HG03378 (cell line): ENCODE measurements around the gene APBA2.
"Not testable (repeated sequence)": the region's sequence is repeated elsewhere in the genome, so short reads cannot be mapped to it uniquely, and the experiment has no call there.

Experiments used
- ATAC-seq: cut with Tn5 transposase; IDR thresholded peaks from one replicate; pipeline ENCODE4 v1.9.1; 2021; ENCODE audit warnings: mild to moderate bottlenecking, moderate library complexity; ENCODE audit not compliant: unreplicated experiment

The APBA2 gene

DNA sequence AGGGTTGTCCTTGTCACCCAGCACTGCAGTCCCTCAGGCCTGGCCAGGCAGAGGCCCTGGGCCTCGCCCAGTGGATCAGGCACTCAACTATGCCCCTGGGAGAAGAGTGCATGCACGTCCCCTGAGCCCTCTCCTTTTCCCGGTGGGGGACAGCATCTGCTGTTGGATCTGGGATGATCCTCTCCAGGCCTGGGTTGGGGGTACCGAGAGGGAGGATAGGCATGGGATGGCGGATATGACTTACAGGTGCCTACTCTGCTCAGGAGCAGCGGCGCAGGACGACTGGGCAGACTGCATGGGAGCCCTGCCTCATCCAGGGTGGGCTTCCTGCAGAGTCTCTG, 9.0 kb upstream of the APBA2 start:
- no peak for ATAC-seq

DNA sequence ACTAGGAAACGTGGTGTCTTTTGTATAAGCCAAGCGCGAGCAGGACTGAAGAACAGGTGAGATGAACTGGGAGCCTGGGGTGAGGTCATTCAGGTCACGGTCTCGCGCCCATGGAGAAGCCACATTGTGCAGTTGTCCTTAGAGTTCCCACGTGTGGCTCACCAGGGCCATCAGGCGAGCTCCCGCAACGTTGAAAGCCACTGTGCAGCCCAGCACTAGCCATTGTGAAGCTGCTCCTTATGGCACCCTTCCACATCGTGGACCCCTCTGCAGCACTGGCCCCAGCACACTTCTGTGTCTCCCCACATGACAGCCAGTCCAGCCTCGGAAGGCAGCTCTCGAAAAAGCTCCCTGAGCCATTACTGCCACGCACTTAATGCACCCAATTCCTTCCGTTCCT, 7.6 kb upstream of the APBA2 start:
- ATAC-seq: no peak

- no peak for ATAC-seq
These were observed 6.2 kb upstream of the APBA2 start for GRCh38 chr15:28879551-28879950.

- no peak for ATAC-seq
These were observed 5.1 kb upstream of the APBA2 start for GRCh38 chr15:28880680-28881079.

DNA sequence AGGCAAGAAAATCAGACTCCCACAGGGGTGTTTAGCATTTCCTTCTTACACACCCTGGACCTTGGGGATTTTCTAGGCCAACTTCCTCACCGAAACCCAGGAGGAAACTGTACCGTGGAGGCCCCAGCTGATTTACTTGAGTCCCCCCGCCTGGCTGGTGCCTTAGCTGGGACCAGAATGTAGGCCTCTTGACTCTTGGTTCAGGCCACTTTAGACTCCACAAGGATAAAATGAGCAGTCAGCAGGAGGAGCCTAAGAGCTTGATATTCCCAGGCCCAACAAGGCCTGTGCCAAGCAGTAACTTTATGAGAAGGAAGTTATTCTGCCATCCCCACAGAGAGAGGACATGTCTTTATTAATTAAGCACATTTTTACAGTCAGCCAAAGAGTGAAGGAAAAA, 4.6 kb upstream of the APBA2 start:
- ATAC-seq: no peak

DNA sequence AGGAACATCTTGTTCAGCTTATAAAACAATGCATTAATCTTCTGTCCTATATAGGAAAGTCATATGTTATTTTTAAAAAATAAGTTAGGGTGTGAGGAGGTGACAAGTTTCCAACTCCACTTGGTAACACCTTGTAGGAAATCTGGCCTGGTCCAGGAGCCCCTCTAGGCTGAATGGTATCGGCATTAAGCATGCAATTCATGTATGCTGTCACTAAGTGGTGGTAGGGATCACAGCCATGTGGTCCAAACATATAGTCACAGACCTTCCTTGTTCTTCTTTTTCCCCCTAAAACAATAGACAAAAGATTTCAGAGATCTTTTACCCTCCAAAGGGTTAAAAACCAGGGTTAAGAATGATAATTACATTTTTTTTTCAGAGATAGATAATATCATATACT, 4.2 kb upstream of the APBA2 start:
- no peak for ATAC-seq

- no peak for ATAC-seq
These were observed 1.4 kb upstream of the APBA2 start for GRCh38 chr15:28884151-28884940.

DNA sequence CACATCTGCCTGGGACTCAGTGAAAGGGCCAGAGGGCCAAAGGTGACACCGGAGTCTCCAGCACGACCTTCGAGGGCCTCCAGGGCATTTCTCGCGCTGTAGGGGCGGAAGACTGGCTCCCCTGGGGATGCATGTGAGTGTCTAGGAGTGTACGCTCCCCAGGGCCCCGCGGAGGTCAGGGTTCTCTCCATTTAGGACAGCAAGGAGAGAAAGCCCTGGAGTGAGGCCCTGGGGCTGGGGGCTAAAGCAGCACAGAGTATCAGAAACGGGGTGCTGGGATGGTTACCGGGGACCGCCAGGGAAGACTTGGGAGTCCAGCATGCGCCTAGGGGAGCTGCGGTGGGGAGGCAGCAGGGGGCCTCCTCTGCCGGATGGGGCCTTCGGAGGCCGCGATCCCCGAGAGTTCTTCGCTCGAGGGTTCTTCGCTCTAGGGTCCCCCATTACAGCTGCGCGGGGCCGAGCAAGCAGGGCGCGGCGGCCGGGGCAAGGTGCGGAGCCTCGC, 595 bp upstream of the APBA2 start:
- no peak for ATAC-seq

DNA sequence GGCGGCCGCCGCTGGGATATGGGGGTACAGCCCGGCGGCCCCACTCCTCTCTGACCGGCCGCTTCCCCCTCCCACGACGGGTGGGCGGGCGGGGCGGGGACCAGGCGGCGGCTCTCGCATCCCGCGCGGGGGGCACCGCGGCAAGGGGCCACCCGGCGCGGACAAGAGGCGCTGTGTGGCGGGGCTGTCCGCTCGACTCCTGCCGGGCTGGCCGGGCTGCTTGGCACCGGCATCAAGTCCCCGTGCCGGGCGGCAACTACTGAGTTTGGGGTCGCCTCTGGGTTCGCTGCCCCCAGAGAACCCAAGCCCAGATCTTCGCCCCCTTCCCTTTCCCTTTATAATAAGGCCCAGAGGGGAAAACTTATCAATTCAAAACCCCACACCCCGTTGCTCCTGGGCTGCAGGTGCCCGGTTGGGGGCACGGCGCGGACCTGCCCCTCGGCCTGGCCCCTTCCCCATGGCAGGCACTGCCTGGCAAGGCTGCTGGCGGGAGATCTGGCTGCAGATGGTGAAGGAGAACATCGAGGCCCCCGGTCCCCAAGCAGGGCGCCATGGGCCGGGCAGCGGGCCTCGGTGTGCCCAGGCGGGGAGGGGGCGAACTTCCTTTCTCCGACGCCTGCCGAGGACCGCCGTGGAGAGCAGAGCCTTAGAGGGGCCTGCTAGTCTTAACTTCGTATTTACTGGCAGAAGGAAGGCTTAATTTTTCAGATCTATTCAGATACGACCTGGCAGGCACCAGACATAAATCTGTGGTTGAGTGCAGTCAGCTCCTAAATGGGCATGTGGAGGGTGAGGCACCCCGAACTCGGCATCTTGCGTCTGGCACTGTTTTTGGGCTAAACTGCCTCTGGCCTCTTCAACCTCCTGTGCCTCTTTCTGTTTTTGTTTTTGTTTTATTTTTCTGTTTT, 911 bp downstream of the APBA2 start:
- no peak for ATAC-seq

GRCh38 chr15:28887339-28888174, 1.8 kb downstream of the APBA2 start:
- no peak for ATAC-seq

- ATAC-seq: no peak
These were observed 2.6 kb downstream of the APBA2 start for GRCh38 chr15:28888302-28888894.

- ATAC-seq: no peak
These were observed 3.1 kb downstream of the APBA2 start for GRCh38 chr15:28888900-28889299.

DNA sequence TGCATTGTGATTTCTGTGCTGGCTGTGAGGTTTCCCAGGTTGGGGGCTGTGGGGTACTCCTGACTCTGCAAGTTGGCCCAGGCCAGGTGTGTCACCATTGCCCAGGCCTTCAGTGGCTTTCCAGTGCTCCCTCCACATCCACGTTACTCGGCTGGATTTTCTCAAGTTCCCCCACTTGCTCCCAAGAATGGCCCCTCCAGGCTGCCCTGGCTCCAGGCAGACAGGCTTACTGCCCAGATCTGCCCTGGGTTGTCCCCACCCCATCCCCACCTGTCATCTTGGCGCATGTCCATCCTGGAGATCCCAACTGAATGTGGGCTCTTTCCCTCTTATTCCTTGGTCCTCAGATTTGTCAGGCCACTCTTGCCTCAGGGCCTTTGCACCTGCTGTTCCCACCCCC, 3.6 kb downstream of the APBA2 start:
- no peak for ATAC-seq

GRCh38 chr15:28889871-28890270, 4.1 kb downstream of the APBA2 start:
- ATAC-seq: not testable (repeated sequence)

DNA sequence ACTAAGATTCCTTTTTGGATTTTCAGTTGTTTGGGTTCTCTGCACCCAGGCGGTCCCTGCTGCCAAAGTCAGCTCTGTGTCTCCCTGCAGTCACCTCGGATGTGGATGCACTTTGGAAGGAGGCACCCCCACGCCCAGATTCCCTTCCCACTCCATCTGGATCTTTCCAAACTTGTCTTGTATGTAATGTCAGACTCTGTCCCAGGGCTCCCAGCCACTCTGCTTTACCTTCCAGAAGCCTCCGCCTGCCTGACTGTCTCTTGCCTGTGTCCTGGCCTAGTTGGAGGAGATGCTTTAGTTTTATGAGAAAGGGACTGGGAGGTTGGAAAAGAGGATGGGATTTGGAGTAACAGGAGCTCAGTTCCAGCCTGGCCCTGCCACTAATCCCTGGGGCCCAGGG, 4.5 kb downstream of the APBA2 start:
- not testable (repeated sequence) for ATAC-seq

DNA sequence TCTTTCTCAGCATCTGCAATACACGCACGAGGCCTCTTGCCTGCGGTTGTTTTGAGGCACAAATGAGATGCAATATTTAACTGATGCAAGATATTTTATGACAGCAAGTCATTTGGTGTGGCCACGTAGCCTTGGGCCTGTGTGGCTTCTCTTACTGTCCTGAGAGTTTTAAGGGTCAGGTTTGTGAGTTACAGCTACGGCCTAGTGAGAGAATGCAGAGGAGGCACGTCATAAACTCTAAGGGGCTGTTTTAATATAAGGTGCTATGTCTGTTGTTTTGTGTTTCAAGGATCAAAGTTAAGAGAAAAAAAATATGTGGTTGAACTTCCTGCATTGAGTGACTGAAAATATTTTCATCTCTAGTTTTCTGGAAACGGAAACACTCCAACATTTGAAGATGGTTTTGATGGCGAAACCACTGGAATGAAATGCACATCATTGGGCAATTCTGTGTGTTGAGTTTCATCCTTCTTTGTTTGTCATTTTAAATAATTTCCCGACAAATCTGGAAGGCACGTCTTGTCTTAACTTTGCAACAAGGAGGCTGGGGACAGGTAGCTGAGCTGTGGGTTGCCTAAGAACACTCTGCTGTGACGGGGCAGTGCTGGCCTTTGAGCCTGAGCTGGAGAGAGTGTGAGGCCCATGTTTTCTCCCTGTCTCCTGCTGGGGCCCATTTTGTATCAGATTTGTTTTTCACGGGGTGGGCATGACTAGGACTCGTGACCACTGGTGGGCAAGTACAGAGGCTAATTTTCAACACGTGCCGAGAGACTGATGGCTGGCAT, 5.1 kb downstream of the APBA2 start:
- no peak for ATAC-seq

DNA sequence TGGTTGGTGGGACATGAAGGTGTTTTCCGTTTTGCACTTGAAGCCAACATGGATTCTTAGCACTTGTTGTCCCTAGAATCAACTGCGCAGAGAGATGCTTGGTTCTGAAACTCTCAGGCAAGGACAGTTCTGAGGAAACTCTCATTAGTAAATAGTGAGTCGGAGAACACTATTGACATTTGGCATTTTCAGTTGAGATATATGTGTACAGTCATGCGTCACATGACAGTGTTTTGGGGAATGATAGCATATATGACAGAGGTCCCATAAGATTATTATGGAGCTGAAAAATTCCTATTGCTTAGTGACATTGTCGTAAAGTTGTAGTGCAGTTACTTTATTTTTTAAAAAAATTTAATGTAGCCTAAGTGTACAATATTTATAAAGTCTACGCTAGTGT, 5.8 kb downstream of the APBA2 start:
- ATAC-seq: no peak

GRCh38 chr15:28892789-28893610, 7.2 kb downstream of the APBA2 start:
- no peak for ATAC-seq

GRCh38 chr15:28894631-28895030, 8.9 kb downstream of the APBA2 start:
- no peak for ATAC-seq
